H1 (cell line): ENCODE results near the gene NXPH1. TPM values are rescaled to one million over a fixed set of nuclear protein-coding genes. Genes with fewer than 3 reads are reported as not detected.
A peak's percentile ranks its signal among the peaks of the same experiment; 100 is the strongest.

Source experiments
- CTCF ChIA-PET: fragments of 300-600 bp; sonication (Branson Sonifier 250); formaldehyde crosslinking; loops from one replicate; lab custom pipeline; 2021; ENCODE audit not compliant: partially characterized antibody; lab: Charles Lee
- POLR2A ChIA-PET: fragments of 300-600 bp; sonication (Branson Sonifier 250); formaldehyde crosslinking; loops from one replicate; lab custom pipeline; 2021; ENCODE audit warnings: inconsistent platforms; ENCODE audit not compliant: partially characterized antibody; lab: Charles Lee
- DNase-seq, 2 experiments: peaks; one replicate each; pipeline versions ENCODE4 v3.0.0 to v3.0.0-alpha.2; 2010 to 2022; ENCODE audit warnings: low spot score in 2 of 2, low read depth in 1 of 2, mixed read lengths in 1 of 2
- FAIRE-seq: peaks from 2 replicates; lab custom pipeline; 2011; peaks lifted over from hg19 to GRCh38; lab: Jason Lieb, UNC
- H2AFZ ChIP-seq: 2 replicates; pipeline ENCODE4 v1.8.1; 2012; ENCODE audit warnings: low read length, inconsistent platforms
- H2AK5ac ChIP-seq: 2 replicates; pipeline ENCODE4 v1.6.1; 2013; ENCODE audit warnings: low read depth, low read length
- H2BK120ac ChIP-seq: replicated peaks from 2 replicates; pipeline ENCODE3; 2013; ENCODE audit warnings: low read depth, low read length, inconsistent platforms
- H2BK12ac ChIP-seq: 2 replicates; pipeline ENCODE4 v1.6.1; 2013; ENCODE audit warnings: low read depth, low read length
- H2BK15ac ChIP-seq: 2 replicates; pipeline ENCODE4 v1.6.1; 2013; ENCODE audit warnings: low read length
- H2BK20ac ChIP-seq: 2 replicates; pipeline ENCODE4 v1.6.1; 2013; ENCODE audit warnings: low read length
- H2BK5ac ChIP-seq: 2 replicates; pipeline ENCODE4 v1.6.1; 2013; ENCODE audit warnings: low read depth, low read length
- H3K14ac ChIP-seq: 2 replicates; pipeline ENCODE4 v1.6.1; 2013; ENCODE audit warnings: inconsistent platforms; ENCODE audit not compliant: insufficient read length
- H3K18ac ChIP-seq: 2 replicates; pipeline ENCODE4 v1.6.1; 2013; ENCODE audit warnings: low read length; ENCODE audit errors: extremely low read depth
- H3K23ac ChIP-seq: 2 replicates; pipeline ENCODE4 v1.6.1; 2013; ENCODE audit warnings: inconsistent platforms; ENCODE audit not compliant: insufficient read length
- H3K23me2 ChIP-seq: 2 replicates; pipeline ENCODE4 v1.6.1; 2013; ENCODE audit warnings: low read depth, low read length
- H3K27ac ChIP-seq: 2 replicates; pipeline ENCODE4 v1.6.1; 2011; ENCODE audit warnings: low read depth, low read length, inconsistent platforms
- H3K27me3 ChIP-seq, 4 experiments: replicated peaks in 1 of 4; 1 replicate in 1 of 4; 2 replicates in 3 of 4; pipeline versions ENCODE4 v1.6.1 to v1.8.1; 2011 to 2013; ENCODE audit warnings: low read length in 3 of 4, mild to moderate bottlenecking in 3 of 4, inconsistent platforms in 2 of 4, mixed read lengths in 2 of 4, moderate library complexity in 1 of 4; ENCODE audit not compliant: control insufficient read depth in 3 of 4, insufficient read depth in 3 of 4; ENCODE audit errors: extremely low read depth in 1 of 4
- H3K36me3 ChIP-seq, 4 experiments: 2 replicates each; pipeline versions ENCODE4 v1.6.1 to v1.8.1; 2011 to 2013; ENCODE audit warnings: mild to moderate bottlenecking in 4 of 4, low read length in 3 of 4, moderate library complexity in 2 of 4, control low read depth in 1 of 4, inconsistent platforms in 1 of 4; ENCODE audit not compliant: insufficient read depth in 4 of 4, control insufficient read depth in 2 of 4
- H3K4ac ChIP-seq: replicated peaks from 2 replicates; pipeline ENCODE3; 2013; ENCODE audit warnings: low read length, low read depth, mixed read lengths, inconsistent platforms; ENCODE audit not compliant: insufficient read length
- H3K4me1 ChIP-seq, 4 experiments: replicated peaks in 1 of 4; 1 replicate in 1 of 4; 2 replicates in 3 of 4; pipeline versions ENCODE4 v1.6.1 to v1.8.1; 2011 to 2013; ENCODE audit warnings: low read length in 3 of 4, inconsistent platforms in 2 of 4, mixed read lengths in 1 of 4; ENCODE audit not compliant: insufficient read depth in 4 of 4, control insufficient read depth in 3 of 4
- H3K4me2 ChIP-seq, 2 experiments: 2 replicates each; pipeline versions ENCODE4 v1.6.1 to v1.8.1; 2011 to 2013; ENCODE audit warnings: low read depth in 2 of 2, low read length in 2 of 2, control low read depth in 1 of 2, inconsistent platforms in 1 of 2, mild to moderate bottlenecking in 1 of 2; ENCODE audit not compliant: insufficient read depth in 1 of 2
- H3K4me3 ChIP-seq, 4 experiments: fragments of 200-600, 300-600 bp in 1 of 4; sonication (generic), shearing (Covaris generic), sonication (Bioruptor Twin) in 1 of 4; 2 replicates each; pipeline versions ENCODE4 v1.5.1 to v1.8.1; 2011 to 2016; ENCODE audit warnings: low read length in 4 of 4, low read depth in 3 of 4, control low read depth in 2 of 4, inconsistent platforms in 2 of 4, mild to moderate bottlenecking in 2 of 4, mixed read lengths in 1 of 4, moderate library complexity in 1 of 4; ENCODE audit not compliant: insufficient read depth in 2 of 4; ENCODE audit errors: extremely low read depth in 1 of 4
- H3K56ac ChIP-seq: replicated peaks from 2 replicates; pipeline ENCODE3; 2013; ENCODE audit warnings: low read depth, mild to moderate bottlenecking, mixed read lengths, low read length, inconsistent platforms; ENCODE audit not compliant: insufficient read length
- H3K79me1 ChIP-seq: 2 replicates; pipeline ENCODE4 v1.6.1; 2013; ENCODE audit warnings: low read depth, low read length, control low read depth
- H3K79me2 ChIP-seq, 2 experiments: 2 replicates each; pipeline versions ENCODE4 v1.6.1 to v1.8.1; 2012 to 2013; ENCODE audit warnings: low read length in 2 of 2, mild to moderate bottlenecking in 2 of 2, inconsistent platforms in 1 of 2; ENCODE audit not compliant: insufficient read depth in 2 of 2, control insufficient read depth in 1 of 2
- H3K9ac ChIP-seq, 4 experiments: replicated peaks in 1 of 4; 1 replicate in 1 of 4; 2 replicates in 3 of 4; pipeline versions ENCODE4 v1.6.1 to v1.8.1; 2011 to 2013; ENCODE audit warnings: low read depth in 3 of 4, low read length in 3 of 4, control low read depth in 2 of 4, mild to moderate bottlenecking in 2 of 4, moderate library complexity in 2 of 4, inconsistent platforms in 1 of 4; ENCODE audit errors: extremely low read depth in 1 of 4
- H3K9me3 ChIP-seq, 2 experiments: 2 replicates each; pipeline versions ENCODE4 v1.6.1 to v1.8.1; 2012 to 2013; ENCODE audit warnings: mild to moderate bottlenecking in 2 of 2, moderate library complexity in 2 of 2, control low read depth in 1 of 2, inconsistent platforms in 1 of 2, low read depth in 1 of 2, low read length in 1 of 2, mixed read lengths in 1 of 2; ENCODE audit not compliant: insufficient read depth in 2 of 2
- H4K20me1 ChIP-seq, 2 experiments: replicated peaks in 1 of 2; 2 replicates each; pipeline versions ENCODE3 to v1.8.1; 2011 to 2013; ENCODE audit warnings: inconsistent platforms in 2 of 2, low read length in 2 of 2, mild to moderate bottlenecking in 1 of 2; ENCODE audit not compliant: insufficient read depth in 2 of 2, control insufficient read depth in 1 of 2
- H4K5ac ChIP-seq: 2 replicates; pipeline ENCODE4 v1.6.1; 2013; ENCODE audit warnings: low read length, low read depth, mixed read lengths, inconsistent platforms; ENCODE audit not compliant: insufficient read length
- H4K8ac ChIP-seq: 2 replicates; pipeline ENCODE4 v1.8.0; 2013; ENCODE audit warnings: mild to moderate bottlenecking, moderate library complexity, low read length, inconsistent platforms; ENCODE audit not compliant: insufficient read depth; ENCODE audit errors: extremely low read depth
- H4K91ac ChIP-seq: replicated peaks from 2 replicates; pipeline ENCODE3; 2013; ENCODE audit warnings: low read length, mixed read lengths, inconsistent platforms; ENCODE audit not compliant: insufficient read length
- ASH2L ChIP-seq: fragments of 200-600, 300-600 bp; sonication (generic); IDR thresholded peaks from one replicate; pipeline ENCODE4 v1.7.1; 2017; ENCODE audit warnings: low read length
- CHD1 ChIP-seq: IDR thresholded peaks from 2 replicates; pipeline ENCODE4 v1.6.1; 2012; ENCODE audit warnings: low read depth, low read length, improper control_type of control experiment
- CREB1 ChIP-seq: IDR thresholded peaks from 2 replicates; pipeline ENCODE4 v1.6.1; 2012; ENCODE audit warnings: inconsistent platforms
- CTCF ChIP-seq, 3 experiments: IDR thresholded peaks; 1 replicate in 2 of 3; 2 replicates in 1 of 3; pipeline versions ENCODE4 v1.5.1 to v1.6.1; 2011; ENCODE audit warnings: low read length in 3 of 3, mild to moderate bottlenecking in 3 of 3, inconsistent platforms in 2 of 3, low read depth in 1 of 3, moderate library complexity in 1 of 3; ENCODE audit not compliant: insufficient read depth in 1 of 3; ENCODE audit errors: control extremely low read depth in 1 of 3
- EGR1 ChIP-seq: IDR thresholded peaks from 2 replicates; pipeline ENCODE4 v1.6.1; 2011; ENCODE audit warnings: low read depth, low read length, borderline replicate concordance
- FOSL1 ChIP-seq: IDR thresholded peaks from 2 replicates; pipeline ENCODE4 v1.6.1; 2011; ENCODE audit warnings: mild to moderate bottlenecking, low read depth, low read length, moderate library complexity; ENCODE audit not compliant: insufficient read depth
- KDM4A ChIP-seq: IDR thresholded peaks from one replicate; pipeline ENCODE4 v1.7.1; 2012; ENCODE audit warnings: low read depth, mild to moderate bottlenecking, moderate library complexity, low read length, inconsistent platforms; ENCODE audit not compliant: severe bottlenecking
- PHF8 ChIP-seq: fragments of 200-600 bp; sonication (generic); conservative IDR thresholded peaks from 2 replicates; pipeline ENCODE4 v1.7.1; 2012; ENCODE audit warnings: low read depth, mild to moderate bottlenecking, inconsistent platforms, low read length, moderate library complexity
- RFX5 ChIP-seq: IDR thresholded peaks from 2 replicates; pipeline ENCODE4 v1.6.1; 2011; ENCODE audit warnings: low read depth, low read length, improper control_type of control experiment, borderline replicate concordance
- SIX5 ChIP-seq: IDR thresholded peaks from 2 replicates; pipeline ENCODE4 v1.6.1; 2011; ENCODE audit warnings: mild to moderate bottlenecking, low read depth, low read length
- TAF1 ChIP-seq: IDR thresholded peaks from 2 replicates; pipeline ENCODE4 v1.6.1; 2011; ENCODE audit warnings: mild to moderate bottlenecking, low read depth, low read length
- TAF7 ChIP-seq: optimal IDR thresholded peaks from 2 replicates; pipeline ENCODE3; 2011; ENCODE audit warnings: low read depth, mild to moderate bottlenecking, inconsistent platforms, low read length, moderate library complexity, borderline replicate concordance
- USF2 ChIP-seq: IDR thresholded peaks from 2 replicates; pipeline ENCODE4 v1.6.1; 2011; ENCODE audit warnings: low read length, improper control_type of control experiment
- polyA plus RNA-seq, 7 experiments: library from polyadenylated mRNA; depleted of rRNA in 3 of 7; stranded (reverse) in 5 of 7; unstranded in 2 of 7; fragments of >200 nt in 5 of 7; fragments of 200-250 nt in 2 of 7; gene quantifications; 1 replicate in 5 of 7; 2 replicates in 1 of 7; 4 replicates in 1 of 7; pipeline versions ENCODE4 v1.2.1 to v1.2.3, GENCODE V29; 2011 to 2013; ENCODE audit warnings: missing spikeins in 2 of 7, mixed read lengths in 2 of 7
- total RNA-seq: library from RNA; stranded (reverse); fragmentation: NEBNext Ultra II Directional; extraction: Animal tissue kit (Norgen Biotek cat#: 25700); gene quantifications from 2 replicates; pipeline ENCODE4 v1.2.1, GENCODE V29; 2021

The NXPH1 gene
- total and polyA plus RNA-seq, 2 of the 8 experiments (the other 6 are each of a cell fraction or from before 2014, with no cell fraction given), result 0.14 to 1.0 TPM

GRCh38 chr7:8781166-8781565 lies 347.8 kb downstream of the NXPH1 start:
- Histone ChIP-seq H3K36me3 (no peaks in the 10 kb centered on the region), H3K18ac (no peak overlapping the region), H3K4me2 (no peak overlapping the region), H2AFZ (no peak overlapping the region), H2BK12ac (no peak overlapping the region), H4K5ac (no peak overlapping the region), H3K27me3 (no peaks in the 10 kb centered on the region), H4K20me1 (no peaks in the 10 kb centered on the region), H3K9me3 (no peaks in the 10 kb centered on the region), H2AK5ac (no peak overlapping the region), H2BK120ac (no peak overlapping the region), H3K23ac (no peak overlapping the region), H2BK15ac (no peak overlapping the region), H3K23me2 (no peaks in the 10 kb centered on the region), H3K27ac (no peak overlapping the region), H3K4me3 (no peak overlapping the region), H3K9ac (no peak overlapping the region), H3K56ac (no peak overlapping the region), H3K4ac (no peak overlapping the region), H4K8ac (no peak overlapping the region), H3K4me1 (no peaks in the 10 kb centered on the region), H3K79me1 (no peaks in the 10 kb centered on the region), H2BK5ac (no peak overlapping the region), H3K14ac (no peak overlapping the region), H3K79me2 (no peaks in the 10 kb centered on the region), H4K91ac (no peak overlapping the region), H2BK20ac (no peak overlapping the region)
- POLR2A ChIA-PET, result no interaction called here
- no peak for DNase-seq
- FAIRE-seq, result peak; percentile 13
- CTCF ChIA-PET, result no interaction called here
- TF ChIP-seq TAF7 (no peak), CHD1 (no peak), KDM4A (no peak), SIX5 (no peak), TAF1 (no peak), EGR1 (no peak), USF2 (no peak), FOSL1 (no peak), PHF8 (no peak), CTCF (IDR thresholded peaks at IDR 0.05; ENCODE audit: control extremely low read depth in 1 of 3, insufficient read depth in 1 of 3, low read depth in 1 of 3, low read length in 3 of 3) (no peak), CREB1 (no peak), ASH2L (no peak), RFX5 (no peak)
